Gastrocnemius medialis (tissue), 4 donors: Measurements from ENCODE around the gene INPP5A.

Experiments
- CTCF ChIP-seq, 5 experiments: fragments of 450-650 bp in 3 of 5; fragments of 200-600 bp in 2 of 5; sonication (generic) in 2 of 5; IDR thresholded peaks in 4 of 5; conservative IDR thresholded peaks in 1 of 5; 1 replicate in 4 of 5; 2 replicates in 1 of 5; pipeline ENCODE4 v1.5.1; 2016 to 2019; ENCODE audit warnings: antibody characterized with exemption in 5 of 5, mild to moderate bottlenecking in 3 of 5, moderate library complexity in 3 of 5
- POLR2A ChIP-seq, 2 donors: fragments of 450-650 bp; IDR thresholded peaks; one replicate each; pipeline ENCODE4 v1.6.1; 2017; ENCODE audit warnings: antibody characterized with exemption in 2 of 2, mild to moderate bottlenecking in 2 of 2, moderate library complexity in 2 of 2

- TF ChIP-seq CTCF (IDR thresholded peaks at IDR 0.05 in 4 of 5, conservative IDR thresholded peaks at IDR 0.05 in 1 of 5) (no peak), POLR2A (IDR thresholded peaks at IDR 0.05) (no peak)
Measured at GRCh38 chr10:132737390-132738048, 199.9 kb downstream of the INPP5A start.
